Measurements from ENCODE around the gene NUPR1. TPM values are rescaled to one million over a fixed set of nuclear protein-coding genes. Genes with fewer than 3 reads are reported as not detected.

Gene NUPR1
- total RNA-seq, 1 experiment from 2014 or later, result 2.2 TPM

GRCh38 chr16:28497861-28498599 lies 40.7 kb downstream of the NUPR1 start:
- no peaks in the 10 kb centered on the region for H3K27me3 ChIP-seq (ENCODE audit: insufficient read depth, low read length)
- H3K4me3 ChIP-seq (replicated peaks in 1 of 2; ENCODE audit: low read depth in 1 of 2, low read length in 2 of 2), result no peak overlapping the region
- H3K79me2 ChIP-seq (ENCODE audit: insufficient read depth, low read length), result no peaks in the 10 kb centered on the region
- H3K4me2 ChIP-seq (ENCODE audit: low read length), result no peak overlapping the region
- H3K9me3 ChIP-seq (ENCODE audit: control insufficient read depth in 1 of 2, insufficient read depth in 1 of 2, low read depth in 1 of 2, low read length in 2 of 2), result no peaks in the 10 kb centered on the region
- ChIA-PET CTCF (no interaction called here), POLR2A (no interaction called here), RAD21 (ENCODE audit: low non-redundant PET in 1 of 2, low total read pairs in 2 of 2, uncharacterized antibody in 2 of 2, unreplicated experiment in 2 of 2) (no interaction called here)
- no TSS peak for BruUV-seq (replicated peaks)
- no peak for TF ChIP-seq JUND (IDR thresholded peaks at IDR 0.05)
- TF ChIP-seq, protein P1, sequence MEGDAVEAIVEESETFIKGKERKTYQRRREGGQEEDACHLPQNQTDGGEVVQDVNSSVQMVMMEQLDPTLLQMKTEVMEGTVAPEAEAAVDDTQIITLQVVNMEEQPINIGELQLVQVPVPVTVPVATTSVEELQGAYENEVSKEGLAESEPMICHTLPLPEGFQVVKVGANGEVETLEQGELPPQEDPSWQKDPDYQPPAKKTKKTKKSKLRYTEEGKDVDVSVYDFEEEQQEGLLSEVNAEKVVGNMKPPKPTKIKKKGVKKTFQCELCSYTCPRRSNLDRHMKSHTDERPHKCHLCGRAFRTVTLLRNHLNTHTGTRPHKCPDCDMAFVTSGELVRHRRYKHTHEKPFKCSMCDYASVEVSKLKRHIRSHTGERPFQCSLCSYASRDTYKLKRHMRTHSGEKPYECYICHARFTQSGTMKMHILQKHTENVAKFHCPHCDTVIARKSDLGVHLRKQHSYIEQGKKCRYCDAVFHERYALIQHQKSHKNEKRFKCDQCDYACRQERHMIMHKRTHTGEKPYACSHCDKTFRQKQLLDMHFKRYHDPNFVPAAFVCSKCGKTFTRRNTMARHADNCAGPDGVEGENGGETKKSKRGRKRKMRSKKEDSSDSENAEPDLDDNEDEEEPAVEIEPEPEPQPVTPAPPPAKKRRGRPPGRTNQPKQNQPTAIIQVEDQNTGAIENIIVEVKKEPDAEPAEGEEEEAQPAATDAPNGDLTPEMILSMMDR (IDR thresholded peaks at IDR 0.05 in 2 of 3, conservative IDR thresholded peaks at IDR 0.05 in 1 of 3; ENCODE audit: borderline replicate concordance in 1 of 3, insufficient read depth in 1 of 3, low read depth in 2 of 3, low read length in 2 of 3), result no peak
- TF ChIP-seq EZH2 (IDR thresholded peaks at IDR 0.05), result no peak
- TF ChIP-seq, protein P2, sequence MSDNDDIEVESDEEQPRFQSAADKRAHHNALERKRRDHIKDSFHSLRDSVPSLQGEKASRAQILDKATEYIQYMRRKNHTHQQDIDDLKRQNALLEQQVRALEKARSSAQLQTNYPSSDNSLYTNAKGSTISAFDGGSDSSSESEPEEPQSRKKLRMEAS (IDR thresholded peaks at IDR 0.05), result no peak
- TF ChIP-seq ELF1 (IDR thresholded peaks at IDR 0.05; ENCODE audit: borderline replicate concordance, low read depth), result no peak
- TF ChIP-seq RAD21 (IDR thresholded peaks at IDR 0.05; ENCODE audit: low read depth), result no peak
- TF ChIP-seq ZFX (IDR thresholded peaks at IDR 0.05), result no peak
- no peak for TF ChIP-seq POLR2A (IDR thresholded peaks at IDR 0.05; ENCODE audit: borderline replicate concordance, extremely low read depth, insufficient read depth, insufficient read length)
- no peak for TF ChIP-seq EGR1 (IDR thresholded peaks at IDR 0.05; ENCODE audit: low read depth)
- no peaks in the 10 kb centered on the region for H3K9me2 ChIP-seq (ENCODE audit: insufficient read depth)
- no peak overlapping the region for H3K27ac ChIP-seq (ENCODE audit: low read depth, low read length)
- intact Hi-C loops (cut with micrococcal nuclease), result no loop called here
- H3K9ac ChIP-seq (ENCODE audit: low read length), result no peak overlapping the region
- H4K20me1 ChIP-seq (ENCODE audit: insufficient read depth), result no peaks in the 10 kb centered on the region
- no peak overlapping the region for H2AFZ ChIP-seq (ENCODE audit: low read depth, low read length, poor library complexity, severe bottlenecking)
- H3K36me3 ChIP-seq (ENCODE audit: control insufficient read depth in 1 of 2, insufficient read depth in 2 of 2, low read length in 2 of 2), result no peaks in the 10 kb centered on the region
- no peak for ATAC-seq
- DNase-seq (ENCODE audit: low read depth, low spot score), result no peak
- H3K4me1 ChIP-seq (ENCODE audit: control insufficient read depth in 1 of 2, insufficient read depth in 2 of 2, low read length in 2 of 2), result peaks cover 0 to 3% of the 10 kb centered on the region in 2 experiments; a peak in 1 of 4 replicates

All from HCT116 (cell line).